Measurements from ENCODE around the gene YPEL2. TPM values are rescaled to one million over a fixed set of nuclear protein-coding genes. Genes with fewer than 3 reads are reported as not detected.

YPEL2 gene
- total RNA-seq, 2 experiments from 2014 or later = 0.88 to 3.1 TPM

- DNase-seq (ENCODE audit: low spot score) = peak; percentile 90
- H3K79me2 ChIP-seq (ENCODE audit: insufficient read depth, low read depth, low read length) = no peaks in the 10 kb centered on the region
- H3K4me2 ChIP-seq (ENCODE audit: low read length) = peak overlapping the region; percentile 12; the same call in 1 of the 2 replicates
- no peaks in the 10 kb centered on the region for H4K20me1 ChIP-seq (ENCODE audit: insufficient read depth, low read length)
- peaks cover 37% of the 10 kb centered on the region for H3K4me1 ChIP-seq (ENCODE audit: insufficient read depth, low read length, poor library complexity, severe bottlenecking)
- no peak overlapping the region for H3K4me3 ChIP-seq (ENCODE audit: low read depth, low read length, poor library complexity, severe bottlenecking)
- H3K27ac ChIP-seq (ENCODE audit: low read depth, low read length, poor library complexity, severe bottlenecking) = no peak overlapping the region
- no peaks in the 10 kb centered on the region for H3K9me3 ChIP-seq (ENCODE audit: low read length)
- peak; percentile 95 for TF ChIP-seq CTCF (conservative IDR thresholded peaks at IDR 0.05; ENCODE audit: low read length)
- no peak for TF ChIP-seq EZH2phosphoT487 (IDR thresholded peaks at IDR 0.05; ENCODE audit: borderline replicate concordance, low read depth, low read length)
- no peaks in the 10 kb centered on the region for H3K9me2 ChIP-seq (ENCODE audit: insufficient read depth, low read length)
- intact Hi-C loops (cut with micrococcal nuclease; ENCODE audit: unreplicated experiment) = loop anchor here (1.0 to 2.0 kb wide), 3 partner anchors 112 to 220 kb away; partner anchors contain the start of gene GDPD1
- POLR2A ChIA-PET = interaction anchor here (1.1 to 1.2 kb wide), 2 partner anchors 10 to 28 kb away, joined by 3 read pairs; no protein-coding TSS in a partner anchor
- CTCF ChIA-PET (ENCODE audit: unreplicated experiment) = interaction anchor here (0.6 to 1.3 kb wide), 4 partner anchors 101 to 130 kb away, joined by 3 to 5 read pairs (median 4); no protein-coding TSS in a partner anchor
- H2AFZ ChIP-seq (ENCODE audit: low read length) = peak overlapping the region; percentile 11; the same call in 1 of the 2 replicates
- no TSS peak for BruUV-seq (replicated peaks)
- no peaks in the 10 kb centered on the region for H3K36me3 ChIP-seq (ENCODE audit: insufficient read depth, low read length)
These were observed 109.5 kb downstream of the YPEL2 start for GRCh38 chr17:59440757-59441463.

GRCh38 chr17:59441464-59442096 lies 110.1 kb downstream of the YPEL2 start:
- Histone ChIP-seq H3K4me3 (ENCODE audit: low read depth, low read length, poor library complexity, severe bottlenecking) (no peak overlapping the region), H4K20me1 (ENCODE audit: insufficient read depth, low read length) (no peaks in the 10 kb centered on the region), H3K4me1 (ENCODE audit: insufficient read depth, low read length, poor library complexity, severe bottlenecking) (peaks cover 37% of the 10 kb centered on the region), H3K79me2 (ENCODE audit: insufficient read depth, low read depth, low read length) (no peaks in the 10 kb centered on the region), H3K36me3 (ENCODE audit: insufficient read depth, low read length) (no peaks in the 10 kb centered on the region), H3K4me2 (ENCODE audit: low read length) (no peak overlapping the region), H2AFZ (ENCODE audit: low read length) (no peak overlapping the region; the same call in 1 of the 2 replicates), H3K9me3 (ENCODE audit: low read length) (no peaks in the 10 kb centered on the region), H3K27ac (ENCODE audit: low read depth, low read length, poor library complexity, severe bottlenecking) (no peak overlapping the region), H3K9me2 (ENCODE audit: insufficient read depth, low read length) (no peaks in the 10 kb centered on the region)
- POLR2A ChIA-PET = interaction anchor here (1.0 to 1.2 kb wide), 3 partner anchors 10 to 109 kb away, joined by 3 read pairs; no protein-coding TSS in a partner anchor
- no peak for DNase-seq (ENCODE audit: low spot score)
- no TSS peak for BruUV-seq (replicated peaks)
- no peak for TF ChIP-seq EZH2phosphoT487 (IDR thresholded peaks at IDR 0.05; ENCODE audit: borderline replicate concordance, low read depth, low read length)
- no peak for TF ChIP-seq CTCF (conservative IDR thresholded peaks at IDR 0.05; ENCODE audit: low read length)
- intact Hi-C loops (cut with micrococcal nuclease; ENCODE audit: unreplicated experiment) = loop anchor here (2.0 kb wide), 1 partner anchor 221 kb away; the partner anchor contains the start of gene GDPD1
- CTCF ChIA-PET (ENCODE audit: unreplicated experiment) = interaction anchor here (0.7 to 1.2 kb wide), 4 partner anchors 10 to 131 kb away, joined by 3 to 5 read pairs (median 4); no protein-coding TSS in a partner anchor

Measured in OCI-LY7 (cell line).